Transverse colon (tissue), 4 donors: ENCODE measurements around the gene GLO1. TPM values are rescaled to one million over a fixed set of nuclear protein-coding genes. Genes with fewer than 3 reads are reported as not detected.

Source experiments
- DNase-seq: peaks from one replicate; pipeline ENCODE4 v3.0.0-alpha.2; 2019
- H3K27ac ChIP-seq, 4 donors: fragments of 200-600 bp; sonication (generic); 2 replicates each; pipeline ENCODE4 v1.5.1; 2016 to 2018; ENCODE audit warnings: inconsistent platforms in 4 of 4
- H3K27me3 ChIP-seq: fragments of 200-600 bp; sonication (generic); 2 replicates; pipeline ENCODE4 v1.5.1; 2017; ENCODE audit warnings: inconsistent platforms
- H3K36me3 ChIP-seq, 4 donors: fragments of 200-600 bp; sonication (generic); 2 replicates each; pipeline ENCODE4 v1.5.1; 2017 to 2019; ENCODE audit warnings: inconsistent platforms in 4 of 4
- H3K4me1 ChIP-seq, 4 donors: fragments of 200-600 bp; sonication (generic); 2 replicates each; pipeline ENCODE4 v1.5.1; 2017 to 2020; ENCODE audit warnings: inconsistent platforms in 4 of 4
- H3K4me3 ChIP-seq, 4 donors: fragments of 200-600 bp; sonication (generic); 1 replicate in 1 of 4; 2 replicates in 3 of 4; pipeline versions ENCODE4 v1.5.1 to v1.6.1; 2017 to 2019; ENCODE audit warnings: inconsistent platforms in 4 of 4
- H3K9me3 ChIP-seq, 2 donors: fragments of 200-600 bp; sonication (generic); 2 replicates each; pipeline ENCODE4 v1.5.1; 2017 to 2019; ENCODE audit warnings: inconsistent platforms in 2 of 2
- EP300 ChIP-seq: sonication (generic); formaldehyde crosslinking; IDR thresholded peaks from one replicate; pipeline ENCODE4 v1.6.1; 2017; ENCODE audit warnings: antibody characterized with exemption, low read depth
- POLR2A ChIP-seq: fragments of 450-650 bp; IDR thresholded peaks from one replicate; pipeline ENCODE4 v1.6.1; 2016; ENCODE audit warnings: antibody characterized with exemption, mild to moderate bottlenecking, moderate library complexity
- POLR2AphosphoS5 ChIP-seq, 3 donors: sonication (generic); formaldehyde crosslinking; IDR thresholded peaks; one replicate each; pipeline ENCODE4 v1.6.1; 2016; ENCODE audit warnings: antibody characterized with exemption in 3 of 3
- WGBS, 2 donors: methylation state at CpG; one replicate each; pipeline ENCODE4 v1.1.5; 2018; ENCODE audit warnings: low coverage in 1 of 2; 5-methylcytosine and 5-hydroxymethylcytosine counted together
- in situ Hi-C, 4 donors: fragments of 200-750 bp; cut with MboI; loops; one replicate each; pipeline versions ENCODE4 v1.15.0 to v1.15.1; 2017; ENCODE audit warnings: low sequenced_read_pairs in 3 of 4, low pct_ligation_motif_present in 1 of 4, low pct_unique_long_range_greater_than_20kb in 1 of 4
- intact Hi-C: fragments of 100-400 bp; cut with DNase I; formaldehyde crosslinking; loops from one replicate; pipeline ENCODE4 v1.15.1; 2023; ENCODE audit warnings: low total_unique reads
- total RNA-seq, 4 donors: library from RNA; depleted of rRNA; stranded (reverse); fragments of >200 nt; gene quantifications; one replicate each; pipeline ENCODE4 v1.1.0, GENCODE V29; 2016
- TF ChIP-seq, protein P1 (sequence below), 5 experiments: fragments of 200-600 bp in 3 of 5; fragments of 450-650 bp in 2 of 5; sonication (generic) in 3 of 5; IDR thresholded peaks; 1 replicate in 2 of 5; 2 replicates in 3 of 5; pipeline ENCODE4 v1.5.1; 2016 to 2017; ENCODE audit warnings: antibody characterized with exemption in 5 of 5, inconsistent platforms in 3 of 5, mild to moderate bottlenecking in 2 of 5, moderate library complexity in 1 of 5

Gene GLO1
- total RNA-seq, 4 donors from 2014 or later = 15.3 to 56.1 (median 36.6) TPM

DNA sequence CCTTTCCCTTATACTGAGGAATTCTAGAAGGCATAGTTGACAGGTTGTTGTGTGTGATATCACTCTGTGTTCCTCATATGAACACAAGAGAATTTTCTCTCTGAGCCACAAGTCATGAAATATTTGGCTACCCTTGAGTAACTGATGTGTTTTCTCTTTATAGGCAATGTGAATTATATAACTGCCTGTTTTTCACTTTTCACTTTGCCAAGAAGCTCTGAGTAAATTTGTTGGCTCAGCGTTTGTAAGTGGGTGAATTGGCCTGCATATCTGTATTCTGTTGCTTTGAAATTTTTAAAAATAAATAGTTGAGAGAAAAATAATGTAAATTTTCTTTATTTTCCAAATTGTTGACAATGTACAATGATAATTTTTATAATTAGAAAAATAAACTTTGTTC is 58.0 kb downstream of the GLO1 start:
- WGBS, 2 donors = 65 to 67% methylated on average over 1 of the region's 1 CpG
- in situ Hi-C loops = no loop called here
- Histone ChIP-seq H3K27ac (no peak overlapping the region), H3K4me3 (no peak overlapping the region), H3K36me3 (no peaks in the 10 kb centered on the region), H3K27me3 (no peaks in the 10 kb centered on the region), H3K9me3 (no peaks in the 10 kb centered on the region), H3K4me1 (peaks cover 4 to 10% (median 9%) of the 10 kb centered on the region in 4 donors)
- no peak for TF ChIP-seq POLR2A
- TF ChIP-seq, protein P1, sequence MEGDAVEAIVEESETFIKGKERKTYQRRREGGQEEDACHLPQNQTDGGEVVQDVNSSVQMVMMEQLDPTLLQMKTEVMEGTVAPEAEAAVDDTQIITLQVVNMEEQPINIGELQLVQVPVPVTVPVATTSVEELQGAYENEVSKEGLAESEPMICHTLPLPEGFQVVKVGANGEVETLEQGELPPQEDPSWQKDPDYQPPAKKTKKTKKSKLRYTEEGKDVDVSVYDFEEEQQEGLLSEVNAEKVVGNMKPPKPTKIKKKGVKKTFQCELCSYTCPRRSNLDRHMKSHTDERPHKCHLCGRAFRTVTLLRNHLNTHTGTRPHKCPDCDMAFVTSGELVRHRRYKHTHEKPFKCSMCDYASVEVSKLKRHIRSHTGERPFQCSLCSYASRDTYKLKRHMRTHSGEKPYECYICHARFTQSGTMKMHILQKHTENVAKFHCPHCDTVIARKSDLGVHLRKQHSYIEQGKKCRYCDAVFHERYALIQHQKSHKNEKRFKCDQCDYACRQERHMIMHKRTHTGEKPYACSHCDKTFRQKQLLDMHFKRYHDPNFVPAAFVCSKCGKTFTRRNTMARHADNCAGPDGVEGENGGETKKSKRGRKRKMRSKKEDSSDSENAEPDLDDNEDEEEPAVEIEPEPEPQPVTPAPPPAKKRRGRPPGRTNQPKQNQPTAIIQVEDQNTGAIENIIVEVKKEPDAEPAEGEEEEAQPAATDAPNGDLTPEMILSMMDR (IDR thresholded peaks at IDR 0.05) = no peak
- no peak for TF ChIP-seq POLR2AphosphoS5 (IDR thresholded peaks at IDR 0.05)
- TF ChIP-seq EP300 = no peak
- intact Hi-C loops = no loop called here
- no peak for DNase-seq

DNA sequence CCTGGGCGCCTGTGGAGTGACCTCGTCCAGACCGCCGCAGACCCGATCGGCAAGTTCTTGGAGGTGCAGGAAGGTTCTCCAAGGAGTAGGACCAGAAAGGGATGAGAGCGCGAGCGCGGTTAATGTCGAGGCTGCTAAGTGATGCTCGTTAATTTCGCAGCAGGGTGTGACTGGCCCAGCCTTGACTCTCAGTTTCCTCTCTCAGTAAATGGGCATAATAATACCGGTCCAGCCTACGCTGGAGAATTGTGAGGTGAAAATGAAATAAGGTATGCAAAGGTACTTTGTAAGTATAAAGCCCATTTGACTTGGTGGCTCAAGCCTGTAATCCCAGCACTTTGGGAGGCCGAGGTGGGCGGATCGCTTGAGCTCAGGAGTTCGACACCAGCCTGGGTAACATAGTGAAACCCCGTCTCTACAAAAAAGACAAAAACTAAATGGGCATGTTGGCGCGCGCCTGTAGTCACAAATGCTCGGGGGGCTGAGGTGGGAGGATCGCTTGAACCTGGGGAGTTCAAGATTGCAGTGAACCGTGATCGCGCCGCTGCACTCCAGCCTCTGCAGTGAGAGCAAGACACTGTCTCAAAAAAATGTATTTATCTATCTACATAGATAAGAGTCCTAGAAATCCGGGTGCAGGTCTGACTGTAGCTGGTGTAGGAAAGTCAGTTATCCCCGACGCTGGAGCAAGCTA is 62.6 kb downstream of the GLO1 start:
- WGBS, 2 donors = 15% methylated on average over 32 of the region's 32 CpGs; no CpG with 5 or more reads in 1 of the 2 donors
- H3K4me3 ChIP-seq = peak overlapping the region; percentile 71 to 89 (median 84)
- H3K27me3 ChIP-seq = no peaks in the 10 kb centered on the region
- H3K9me3 ChIP-seq = no peaks in the 10 kb centered on the region
- peaks cover 4 to 27% (median 17%) of the 10 kb centered on the region in 4 donors for H3K4me1 ChIP-seq
- in situ Hi-C loops = no loop called here
- TF ChIP-seq POLR2A = no peak
- TF ChIP-seq, protein P1 (IDR thresholded peaks at IDR 0.05) = no peak
- intact Hi-C loops = no loop called here
- H3K27ac ChIP-seq = peak overlapping the region; percentile 91 to 95 (median 92)
- peak; percentile 9 for DNase-seq
- no peaks in the 10 kb centered on the region for H3K36me3 ChIP-seq

DNA sequence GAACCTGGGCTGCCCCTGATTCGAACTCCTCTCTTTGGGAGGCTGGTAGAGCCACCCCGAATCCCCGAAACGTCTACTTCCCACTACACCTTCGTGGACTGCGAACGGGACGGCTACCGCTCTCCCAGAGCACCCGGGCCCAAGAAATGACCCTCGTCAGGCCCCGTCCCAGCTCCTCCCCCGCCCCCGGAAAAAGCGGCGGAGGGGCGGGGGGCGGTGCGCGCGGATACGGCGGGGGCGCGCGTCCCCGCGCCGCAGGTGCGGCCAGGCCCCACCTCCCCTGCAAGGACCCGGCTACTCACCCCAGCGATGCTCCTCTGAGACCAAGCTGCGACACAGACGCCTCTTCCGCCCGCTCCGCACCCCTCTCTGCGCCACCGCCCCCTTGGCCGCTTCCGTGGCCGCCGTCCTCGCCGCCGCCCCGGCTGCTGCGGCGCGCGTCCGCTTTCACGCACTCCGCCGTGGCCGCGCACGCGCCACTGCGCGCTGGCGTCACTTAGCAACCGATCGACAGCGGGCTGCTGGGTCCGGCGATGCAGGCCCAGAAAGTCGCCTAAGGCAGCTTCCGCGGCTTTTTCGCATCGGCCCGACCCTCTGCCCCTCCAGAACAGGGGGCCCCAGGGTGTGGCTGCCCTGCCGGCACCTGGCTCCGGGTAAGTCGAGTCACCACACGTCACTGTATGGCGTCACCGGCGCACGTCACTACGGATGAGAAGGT is 63.3 kb downstream of the GLO1 start, which contains the start of gene BTBD9:
Gene BTBD9 (minus strand): TSS at position 432 of the 718 bp plus-strand sequence.
- peaks cover 4 to 31% (median 18%) of the 10 kb centered on the region in 4 donors for H3K4me1 ChIP-seq
- intact Hi-C loops (no loop called here), in situ Hi-C loops (no loop called here)
- TF ChIP-seq, protein P1 (IDR thresholded peaks at IDR 0.05) = peak in 1 of 5 experiments; percentile 5
- TF ChIP-seq EP300 (no peak), POLR2AphosphoS5 (IDR thresholded peaks at IDR 0.05) (peak; percentile 48 to 61 (median 55)), POLR2A (peak; percentile 69)
- WGBS, 2 donors = 0% methylated on average over 46 of the region's 82 CpGs; no CpG with 5 or more reads in 1 of the 2 donors
- H3K27me3 ChIP-seq = no peaks in the 10 kb centered on the region
- H3K4me3 ChIP-seq = peak within 1 kb of the TSS; percentile 71 to 89 (median 84)
- peak; percentile 85 for DNase-seq
- no peaks in the 10 kb centered on the region for H3K36me3 ChIP-seq
- no peaks in the 10 kb centered on the region for H3K9me3 ChIP-seq
- peak within 1 kb of the TSS; percentile 91 to 95 (median 92) for H3K27ac ChIP-seq

DNA sequence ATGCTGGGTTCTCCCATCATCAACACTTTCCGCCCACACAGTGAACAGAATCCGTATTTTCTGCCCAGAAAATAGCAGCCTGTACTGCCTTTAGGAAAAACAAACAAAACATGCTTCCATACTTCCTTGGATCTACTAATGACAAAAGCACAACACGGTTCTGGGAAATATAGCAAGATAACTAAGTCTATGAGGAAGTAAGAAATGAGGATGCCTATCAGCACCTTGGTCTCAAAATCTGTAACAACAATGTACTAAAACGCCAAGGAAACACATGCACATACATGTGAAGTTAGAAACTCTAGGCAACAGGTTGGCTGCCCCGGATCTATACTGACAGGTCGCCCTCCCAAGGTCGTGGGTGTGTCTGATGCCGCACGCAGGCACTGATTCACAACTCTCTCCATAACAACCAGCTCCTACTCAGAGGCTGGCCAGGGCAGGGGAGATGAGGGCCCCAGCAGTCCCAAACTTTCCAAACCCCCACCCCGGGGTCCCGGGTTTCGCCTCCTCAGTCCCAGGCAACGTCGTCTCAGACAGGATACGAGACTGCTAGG is 63.9 kb downstream of the GLO1 start:
- intact Hi-C loops (no loop called here), in situ Hi-C loops (no loop called here)
- peak; percentile 67 for DNase-seq
- TF ChIP-seq POLR2AphosphoS5 (IDR thresholded peaks at IDR 0.05) = no peak
- TF ChIP-seq, protein P1 (IDR thresholded peaks at IDR 0.05) = no peak
- no peak for TF ChIP-seq POLR2A
- TF ChIP-seq EP300 = no peak
- Histone ChIP-seq H3K36me3 (no peaks in the 10 kb centered on the region), H3K4me3 (peak overlapping the region; percentile 71 to 89 (median 84)), H3K27me3 (no peaks in the 10 kb centered on the region), H3K27ac (peak overlapping the region; percentile 91 to 95 (median 92)), H3K9me3 (no peaks in the 10 kb centered on the region), H3K4me1 (peaks cover 4 to 37% (median 20%) of the 10 kb centered on the region in 4 donors)
- 3 to 10% methylated on average over 5 to 15 of the region's 15 CpGs for WGBS, 2 donors
